Loucy (cell line): ENCODE results near the gene NME3.

Experiments used
- H2AFZ ChIP-seq: fragments of 200-600 bp; sonication (generic); 2 replicates; pipeline ENCODE4 v1.6.0; 2016; ENCODE audit warnings: antibody characterized with exemption, mild to moderate bottlenecking, low read length, moderate library complexity
- H3F3A ChIP-seq: fragments of 200-600 bp; 2 replicates; pipeline ENCODE4 v1.6.0; 2016; ENCODE audit warnings: antibody characterized with exemption, low read depth, mild to moderate bottlenecking
- H3K27me3 ChIP-seq: fragments of 200-600 bp; sonication (generic); 2 replicates; pipeline ENCODE4 v1.6.1; 2014; ENCODE audit warnings: low read length, mild to moderate bottlenecking; ENCODE audit not compliant: insufficient read depth, poor library complexity, severe bottlenecking
- H3K36me3 ChIP-seq: fragments of 200-600 bp; sonication (generic); 2 replicates; pipeline ENCODE4 v1.6.1; 2016; ENCODE audit warnings: low read length; ENCODE audit not compliant: insufficient read depth
- H3K4me1 ChIP-seq: fragments of 200-600 bp; sonication (generic); 2 replicates; pipeline ENCODE4 v1.5.1; 2014; ENCODE audit warnings: low read length, mild to moderate bottlenecking; ENCODE audit not compliant: insufficient read depth, poor library complexity, severe bottlenecking
- H3K4me2 ChIP-seq: fragments of 200-600 bp; sonication (generic); 2 replicates; pipeline ENCODE4 v1.6.0; 2014; ENCODE audit warnings: antibody characterized with exemption, low read length, low read depth, mild to moderate bottlenecking; ENCODE audit not compliant: poor library complexity, severe bottlenecking
- H3K4me3 ChIP-seq: fragments of 200-600 bp; sonication (generic); 2 replicates; pipeline ENCODE4 v1.5.1; 2014; ENCODE audit warnings: low read length, mild to moderate bottlenecking, mixed read lengths; ENCODE audit not compliant: poor library complexity, severe bottlenecking
- H3K79me2 ChIP-seq: fragments of 200-600 bp; sonication (generic); 2 replicates; pipeline ENCODE4 v1.6.1; 2014; ENCODE audit warnings: low read length; ENCODE audit not compliant: insufficient read depth
- H3K9ac ChIP-seq: fragments of 200-600 bp; sonication (generic); 2 replicates; pipeline ENCODE4 v1.6.0; 2014; ENCODE audit warnings: mild to moderate bottlenecking, low read depth, low read length, moderate library complexity; ENCODE audit not compliant: poor library complexity, severe bottlenecking
- H3K9me2 ChIP-seq: fragments of 200-600 bp; sonication (generic); replicated peaks from 2 replicates; pipeline ENCODE4 v1.6.1; 2016; ENCODE audit warnings: low read depth, low read length, mixed read lengths
- H3K9me3 ChIP-seq: fragments of 200-600 bp; sonication (generic); 2 replicates; pipeline ENCODE4 v1.6.1; 2014; ENCODE audit warnings: mild to moderate bottlenecking, antibody characterized with exemption, low read length, low read depth; ENCODE audit not compliant: insufficient read depth
- H4K20me1 ChIP-seq: fragments of 200-600 bp; sonication (generic); 2 replicates; pipeline ENCODE4 v1.6.0; 2014; ENCODE audit warnings: antibody characterized with exemption, low read length, mild to moderate bottlenecking; ENCODE audit not compliant: insufficient read depth, poor library complexity, severe bottlenecking
- EZH2phosphoT487 ChIP-seq: fragments of 200-600 bp; IDR thresholded peaks from 2 replicates; pipeline ENCODE4 v1.6.1; 2018; ENCODE audit warnings: antibody characterized with exemption, mild to moderate bottlenecking, moderate library complexity, borderline replicate concordance
- TF ChIP-seq, protein P1 (sequence below): fragments of 200-600 bp; sonication (generic); conservative IDR thresholded peaks from 2 replicates; pipeline ENCODE4 v1.5.1; 2014; ENCODE audit warnings: mild to moderate bottlenecking, antibody characterized with exemption, low read length

The NME3 gene

GRCh38 chr16:1746693-1747195 lies 24.6 kb downstream of the NME3 start:
- Histone ChIP-seq H3K9me3 (no peaks in the 10 kb centered on the region), H3K79me2 (no peaks in the 10 kb centered on the region), H4K20me1 (no peaks in the 10 kb centered on the region), H3K36me3 (peaks cover 4% of the 10 kb centered on the region; the same call in 1 of the 2 replicates), H2AFZ (no peak overlapping the region), H3K4me3 (no peak overlapping the region), H3K9ac (no peak overlapping the region), H3K27me3 (no peaks in the 10 kb centered on the region), H3K9me2 (no peaks in the 10 kb centered on the region), H3K4me2 (no peak overlapping the region), H3K4me1 (no peaks in the 10 kb centered on the region), H3F3A (no peaks in the 10 kb centered on the region)
- TF ChIP-seq, protein P1, sequence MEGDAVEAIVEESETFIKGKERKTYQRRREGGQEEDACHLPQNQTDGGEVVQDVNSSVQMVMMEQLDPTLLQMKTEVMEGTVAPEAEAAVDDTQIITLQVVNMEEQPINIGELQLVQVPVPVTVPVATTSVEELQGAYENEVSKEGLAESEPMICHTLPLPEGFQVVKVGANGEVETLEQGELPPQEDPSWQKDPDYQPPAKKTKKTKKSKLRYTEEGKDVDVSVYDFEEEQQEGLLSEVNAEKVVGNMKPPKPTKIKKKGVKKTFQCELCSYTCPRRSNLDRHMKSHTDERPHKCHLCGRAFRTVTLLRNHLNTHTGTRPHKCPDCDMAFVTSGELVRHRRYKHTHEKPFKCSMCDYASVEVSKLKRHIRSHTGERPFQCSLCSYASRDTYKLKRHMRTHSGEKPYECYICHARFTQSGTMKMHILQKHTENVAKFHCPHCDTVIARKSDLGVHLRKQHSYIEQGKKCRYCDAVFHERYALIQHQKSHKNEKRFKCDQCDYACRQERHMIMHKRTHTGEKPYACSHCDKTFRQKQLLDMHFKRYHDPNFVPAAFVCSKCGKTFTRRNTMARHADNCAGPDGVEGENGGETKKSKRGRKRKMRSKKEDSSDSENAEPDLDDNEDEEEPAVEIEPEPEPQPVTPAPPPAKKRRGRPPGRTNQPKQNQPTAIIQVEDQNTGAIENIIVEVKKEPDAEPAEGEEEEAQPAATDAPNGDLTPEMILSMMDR = no peak
- TF ChIP-seq EZH2phosphoT487 = no peak

DNA sequence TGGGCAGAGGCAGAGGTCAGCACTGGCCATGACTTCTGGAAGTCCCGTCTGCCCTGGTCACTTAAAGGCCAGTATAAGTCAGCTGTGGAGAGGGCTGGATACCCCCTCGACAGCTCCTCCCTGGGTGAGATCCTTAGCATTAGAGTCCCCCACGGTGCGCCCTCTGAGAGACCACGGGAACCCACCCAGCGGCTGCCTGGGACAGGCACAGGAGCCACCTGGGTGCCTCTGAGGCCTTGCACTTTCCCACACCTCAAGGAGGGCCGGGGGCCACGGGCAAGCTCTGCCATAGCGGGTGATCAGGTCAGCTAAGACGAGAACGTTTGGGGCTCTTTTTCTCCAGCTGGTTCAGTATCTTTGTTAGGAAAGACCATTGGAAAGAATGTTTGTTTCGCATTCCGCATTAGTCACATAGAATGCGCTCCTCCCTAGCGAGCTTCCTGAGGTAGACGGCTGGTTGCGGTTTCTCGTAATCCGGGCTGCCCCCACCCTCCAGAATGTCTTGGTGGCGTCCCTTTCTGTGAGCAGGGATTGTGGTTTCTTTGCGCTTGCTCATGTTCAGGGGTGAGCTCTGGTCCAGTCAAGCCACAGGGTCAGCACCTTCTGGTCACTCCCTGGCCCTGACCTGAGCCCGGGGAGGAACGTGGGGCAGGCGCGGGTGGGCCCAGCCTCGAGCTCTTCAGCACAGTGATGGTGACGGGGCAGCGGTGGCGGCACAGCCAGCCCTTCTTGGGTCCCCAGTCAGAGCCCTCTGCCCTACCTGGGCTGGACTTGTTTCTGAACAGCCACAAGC lies 25.2 kb downstream of the NME3 start:
- TF ChIP-seq, protein P1 = no peak
- TF ChIP-seq EZH2phosphoT487 = no peak
- no peak overlapping the region for H3K4me2 ChIP-seq
- H3K4me1 ChIP-seq = no peaks in the 10 kb centered on the region
- H4K20me1 ChIP-seq = no peaks in the 10 kb centered on the region
- no peak overlapping the region for H3K9ac ChIP-seq
- H3K27me3 ChIP-seq = no peaks in the 10 kb centered on the region
- peaks cover 4% of the 10 kb centered on the region; the same call in 1 of the 2 replicates for H3K36me3 ChIP-seq
- no peak overlapping the region for H2AFZ ChIP-seq
- no peaks in the 10 kb centered on the region for H3K9me2 ChIP-seq
- H3K9me3 ChIP-seq = no peaks in the 10 kb centered on the region
- no peaks in the 10 kb centered on the region for H3F3A ChIP-seq
- no peaks in the 10 kb centered on the region for H3K79me2 ChIP-seq
- H3K4me3 ChIP-seq = no peak overlapping the region

DNA sequence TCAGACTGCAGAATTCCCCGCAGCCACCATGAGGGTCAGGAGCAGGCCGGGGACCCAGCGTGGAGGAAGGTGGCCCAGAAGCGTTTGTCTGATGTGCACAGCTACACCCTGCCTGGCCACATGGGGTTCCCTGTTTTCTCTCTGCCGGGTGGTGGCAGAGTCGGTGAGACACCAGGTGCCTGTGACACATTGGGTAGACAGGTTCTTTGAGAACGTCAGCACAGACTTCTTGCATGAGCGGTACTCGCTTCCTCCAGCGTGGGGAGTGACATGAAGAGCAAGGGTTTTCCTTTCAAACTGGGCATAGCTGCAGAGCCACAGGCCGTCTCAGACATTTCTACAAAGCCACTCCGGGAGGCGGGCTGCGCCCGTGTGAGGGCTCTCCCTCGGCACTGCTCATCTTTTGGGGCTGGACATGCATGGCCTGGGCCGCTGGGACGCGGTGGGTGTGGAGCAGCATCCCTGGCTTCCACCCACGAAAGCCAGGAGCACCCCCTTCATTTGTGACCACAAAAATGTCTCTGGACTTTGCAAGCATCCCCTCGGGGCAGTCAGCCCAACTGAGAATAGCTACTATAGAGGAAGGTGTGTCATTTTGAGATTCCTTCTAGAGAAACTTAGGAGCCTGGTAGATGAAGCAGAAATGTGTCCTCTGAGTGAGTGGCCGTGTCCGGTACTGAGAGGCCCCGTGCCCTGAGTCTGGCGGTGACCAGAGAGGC lies 26.0 kb downstream of the NME3 start:
- H3K4me3 ChIP-seq = no peak overlapping the region
- no peak overlapping the region for H2AFZ ChIP-seq
- peaks cover 4% of the 10 kb centered on the region; the same call in 1 of the 2 replicates for H3K36me3 ChIP-seq
- no peaks in the 10 kb centered on the region for H4K20me1 ChIP-seq
- H3K9me3 ChIP-seq = no peaks in the 10 kb centered on the region
- no peaks in the 10 kb centered on the region for H3F3A ChIP-seq
- H3K9me2 ChIP-seq = no peaks in the 10 kb centered on the region
- H3K79me2 ChIP-seq = no peaks in the 10 kb centered on the region
- H3K9ac ChIP-seq = no peak overlapping the region
- no peaks in the 10 kb centered on the region for H3K27me3 ChIP-seq
- TF ChIP-seq, protein P1 = no peak
- no peak for TF ChIP-seq EZH2phosphoT487
- no peak overlapping the region for H3K4me2 ChIP-seq
- H3K4me1 ChIP-seq = no peaks in the 10 kb centered on the region
